ENCODE measurements around the gene ABHD11. TPM values are rescaled to one million over a fixed set of nuclear protein-coding genes. Genes with fewer than 3 reads are reported as not detected.

The ABHD11 gene
- total and polyA plus RNA-seq, 2 donors (not counting 1 experiment from before 2014, with no cell fraction given): 23.2 to 26.2 TPM

DNA sequence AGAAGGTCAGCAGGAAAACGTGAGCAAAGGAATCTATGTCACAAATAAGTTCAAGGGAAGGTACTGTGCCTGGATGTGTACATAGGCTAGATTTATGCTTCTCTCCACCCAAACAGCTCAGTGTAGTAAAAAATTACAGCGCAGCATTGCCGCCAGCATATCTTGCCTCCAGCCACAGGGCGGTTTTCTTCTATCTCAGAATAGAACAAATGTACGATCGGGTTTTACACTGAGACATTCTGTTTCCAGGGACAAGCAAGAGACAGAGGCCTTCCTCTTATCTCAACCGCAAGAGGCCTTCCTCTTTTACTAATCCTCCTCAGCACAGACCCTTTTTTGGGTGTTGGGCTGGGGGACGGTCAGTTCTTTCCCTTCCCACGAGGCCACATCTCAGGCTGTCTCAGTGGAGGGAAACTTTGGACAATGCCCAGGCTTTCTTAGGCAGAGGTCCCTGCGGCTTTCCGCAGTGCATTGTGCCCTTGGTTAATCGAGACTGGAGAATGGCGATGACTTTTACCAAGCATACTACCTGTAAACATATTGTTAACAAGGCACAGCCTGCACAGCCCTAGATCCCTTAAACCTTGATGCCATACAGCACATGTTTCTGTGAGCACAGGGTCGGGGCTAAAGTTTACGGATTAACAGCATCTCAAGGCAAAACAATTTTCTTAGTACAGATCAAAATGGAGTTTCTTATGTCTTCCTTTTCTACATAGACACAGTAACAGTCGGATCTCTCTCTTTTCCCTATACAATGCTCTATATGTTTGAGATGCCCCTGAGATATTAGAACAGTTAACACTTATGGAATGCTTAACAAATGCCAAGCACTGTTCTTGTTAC is 11.6 kb upstream of the ABHD11 start:
- DNase-seq (no peak), ATAC-seq (ENCODE audit: low read depth) (no peak)
- Mint-ChIP-seq H3K4me3 (no peak overlapping the region), H3K27ac (no peak overlapping the region), H3K9me3 (ENCODE audit: insufficient read depth) (no peaks in the 10 kb centered on the region), H3K4me1 (peaks cover 4% of the 10 kb centered on the region), H3K27me3 (peaks cover 12% of the 10 kb centered on the region)
- Histone ChIP-seq H3K36me3 (replicated peaks in 1 of 2; ENCODE audit: control extremely low read depth in 1 of 2, control insufficient read depth in 1 of 2, extremely low read depth in 1 of 2, insufficient read depth in 2 of 2, low read length in 1 of 2) (no peaks in the 10 kb centered on the region), H4K20me1 (ENCODE audit: control insufficient read depth, insufficient read depth, low read length, poor library complexity, severe bottlenecking) (no peaks in the 10 kb centered on the region), H3K4me3 (ENCODE audit: control extremely low read depth in 1 of 5, extremely low read depth in 1 of 5, insufficient read depth in 1 of 5, low read depth in 2 of 5, low read length in 4 of 5) (no peak overlapping the region), H3K9me3 (ENCODE audit: control extremely low read depth in 1 of 3, control insufficient read depth in 2 of 3, insufficient read depth in 1 of 3, low read length in 2 of 3) (no peaks in the 10 kb centered on the region), H3K9ac (ENCODE audit: low read length) (no peak overlapping the region), H2AFZ (ENCODE audit: insufficient read depth, low read depth, low read length, poor library complexity, severe bottlenecking) (no peak overlapping the region), H3K4me1 (ENCODE audit: control insufficient read depth in 2 of 2, insufficient read depth in 2 of 2, low read length in 2 of 2) (peaks cover 0 to 3% of the 10 kb centered on the region in 2 donors), H3K27ac (ENCODE audit: low read length in 2 of 2) (no peak overlapping the region), H3K79me2 (ENCODE audit: control insufficient read depth, insufficient read depth, low read length) (no peaks in the 10 kb centered on the region), H3K27me3 (replicated peaks in 1 of 4; ENCODE audit: control extremely low read depth in 1 of 4, control insufficient read depth in 3 of 4, insufficient read depth in 4 of 4, low read length in 3 of 4) (no peaks in the 10 kb centered on the region), H3K4me2 (replicated peaks; ENCODE audit: low read depth, low read length, poor library complexity, severe bottlenecking) (no peak overlapping the region)
- intact Hi-C loops (cut with micrococcal nuclease): no loop called here
- POLR2A ChIA-PET: no interaction called here
- 70% methylated on average over 11 of the region's 16 CpGs for WGBS (ENCODE audit: insufficient coverage)
- TF ChIP-seq, protein P1, sequence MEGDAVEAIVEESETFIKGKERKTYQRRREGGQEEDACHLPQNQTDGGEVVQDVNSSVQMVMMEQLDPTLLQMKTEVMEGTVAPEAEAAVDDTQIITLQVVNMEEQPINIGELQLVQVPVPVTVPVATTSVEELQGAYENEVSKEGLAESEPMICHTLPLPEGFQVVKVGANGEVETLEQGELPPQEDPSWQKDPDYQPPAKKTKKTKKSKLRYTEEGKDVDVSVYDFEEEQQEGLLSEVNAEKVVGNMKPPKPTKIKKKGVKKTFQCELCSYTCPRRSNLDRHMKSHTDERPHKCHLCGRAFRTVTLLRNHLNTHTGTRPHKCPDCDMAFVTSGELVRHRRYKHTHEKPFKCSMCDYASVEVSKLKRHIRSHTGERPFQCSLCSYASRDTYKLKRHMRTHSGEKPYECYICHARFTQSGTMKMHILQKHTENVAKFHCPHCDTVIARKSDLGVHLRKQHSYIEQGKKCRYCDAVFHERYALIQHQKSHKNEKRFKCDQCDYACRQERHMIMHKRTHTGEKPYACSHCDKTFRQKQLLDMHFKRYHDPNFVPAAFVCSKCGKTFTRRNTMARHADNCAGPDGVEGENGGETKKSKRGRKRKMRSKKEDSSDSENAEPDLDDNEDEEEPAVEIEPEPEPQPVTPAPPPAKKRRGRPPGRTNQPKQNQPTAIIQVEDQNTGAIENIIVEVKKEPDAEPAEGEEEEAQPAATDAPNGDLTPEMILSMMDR (IDR thresholded peaks at IDR 0.05): no peak
- TF ChIP-seq EZH2 (IDR thresholded peaks at IDR 0.05; ENCODE audit: borderline replicate concordance, insufficient read depth, low read depth, low read length, poor library complexity, severe bottlenecking): no peak
- CTCF ChIA-PET: no interaction called here

DNA sequence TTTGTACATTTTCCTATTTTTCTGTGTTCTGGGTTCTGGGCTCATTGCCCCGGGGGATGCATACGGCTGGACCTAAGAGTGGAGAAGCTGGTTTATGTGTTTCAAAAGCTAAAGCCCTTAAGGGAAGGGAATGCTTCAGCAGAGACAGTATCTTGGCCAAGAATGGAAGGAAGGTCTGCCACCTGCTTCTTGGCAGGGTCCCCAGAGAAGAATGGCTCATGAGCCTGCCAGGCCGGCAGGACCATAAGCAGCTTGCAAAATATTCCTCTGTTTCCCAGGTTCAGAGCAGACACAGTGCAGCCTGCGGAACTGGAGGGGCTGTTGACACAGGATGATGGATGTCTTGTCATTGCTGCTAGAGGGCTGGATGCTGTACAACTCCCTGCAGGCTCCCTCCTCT is 7.8 kb upstream of the ABHD11 start:
- no peak overlapping the region for H3K4me3 Mint-ChIP-seq
- Histone ChIP-seq H4K20me1 (ENCODE audit: control insufficient read depth, insufficient read depth, low read length, poor library complexity, severe bottlenecking) (no peaks in the 10 kb centered on the region), H3K36me3 (replicated peaks in 1 of 2; ENCODE audit: control extremely low read depth in 1 of 2, control insufficient read depth in 1 of 2, extremely low read depth in 1 of 2, insufficient read depth in 2 of 2, low read length in 1 of 2) (no peaks in the 10 kb centered on the region), H3K9me3 (ENCODE audit: control extremely low read depth in 1 of 3, control insufficient read depth in 2 of 3, insufficient read depth in 1 of 3, low read length in 2 of 3) (no peaks in the 10 kb centered on the region), H3K79me2 (ENCODE audit: control insufficient read depth, insufficient read depth, low read length) (no peaks in the 10 kb centered on the region), H2AFZ (ENCODE audit: insufficient read depth, low read depth, low read length, poor library complexity, severe bottlenecking) (no peak overlapping the region), H3K27ac (ENCODE audit: low read length in 2 of 2) (no peak overlapping the region), H3K4me3 (ENCODE audit: control extremely low read depth in 1 of 5, extremely low read depth in 1 of 5, insufficient read depth in 1 of 5, low read depth in 2 of 5, low read length in 4 of 5) (no peak overlapping the region), H3K4me1 (ENCODE audit: control insufficient read depth in 2 of 2, insufficient read depth in 2 of 2, low read length in 2 of 2) (peaks cover 0 to 3% of the 10 kb centered on the region in 2 donors), H3K4me2 (replicated peaks; ENCODE audit: low read depth, low read length, poor library complexity, severe bottlenecking) (no peak overlapping the region), H3K27me3 (replicated peaks in 1 of 4; ENCODE audit: control extremely low read depth in 1 of 4, control insufficient read depth in 3 of 4, insufficient read depth in 4 of 4, low read length in 3 of 4) (peaks cover 0 to 4% (median 0%) of the 10 kb centered on the region in 4 experiments), H3K9ac (ENCODE audit: low read length) (no peak overlapping the region)
- DNase-seq (no peak), ATAC-seq (ENCODE audit: low read depth) (no peak)
- H3K9me3 Mint-ChIP-seq (ENCODE audit: insufficient read depth): no peaks in the 10 kb centered on the region
- WGBS (ENCODE audit: insufficient coverage): 98% methylated on average over 3 of the region's 4 CpGs
- peaks cover 4% of the 10 kb centered on the region for H3K4me1 Mint-ChIP-seq
- CTCF ChIA-PET: no interaction called here
- POLR2A ChIA-PET: no interaction called here
- intact Hi-C loops (cut with micrococcal nuclease): no loop called here
- peaks cover 10% of the 10 kb centered on the region for H3K27me3 Mint-ChIP-seq
- H3K27ac Mint-ChIP-seq: no peak overlapping the region
- TF ChIP-seq EZH2 (IDR thresholded peaks at IDR 0.05; ENCODE audit: borderline replicate concordance, insufficient read depth, low read depth, low read length, poor library complexity, severe bottlenecking): no peak
- TF ChIP-seq, protein P1 (IDR thresholded peaks at IDR 0.05): no peak
